CD4-positive, alpha-beta T cell treated with Interleukin-6 at 100 ng/mL for 8 hours (primary cell): ENCODE measurements around the gene GPC4.
"Not testable (repeated sequence)": the region's sequence is repeated elsewhere in the genome, so short reads cannot be mapped to it uniquely, and the experiment has no call there.

Experiments
- DNase-seq: peaks from one replicate; pipeline ENCODE4 v3.0.0-alpha.2; 2020; ENCODE audit warnings: mixed read lengths, low spot score

Gene GPC4

GRCh38 chrX:133305348-133305747 lies 109.9 kb downstream of the GPC4 start:
- DNase-seq: no peak

DNA sequence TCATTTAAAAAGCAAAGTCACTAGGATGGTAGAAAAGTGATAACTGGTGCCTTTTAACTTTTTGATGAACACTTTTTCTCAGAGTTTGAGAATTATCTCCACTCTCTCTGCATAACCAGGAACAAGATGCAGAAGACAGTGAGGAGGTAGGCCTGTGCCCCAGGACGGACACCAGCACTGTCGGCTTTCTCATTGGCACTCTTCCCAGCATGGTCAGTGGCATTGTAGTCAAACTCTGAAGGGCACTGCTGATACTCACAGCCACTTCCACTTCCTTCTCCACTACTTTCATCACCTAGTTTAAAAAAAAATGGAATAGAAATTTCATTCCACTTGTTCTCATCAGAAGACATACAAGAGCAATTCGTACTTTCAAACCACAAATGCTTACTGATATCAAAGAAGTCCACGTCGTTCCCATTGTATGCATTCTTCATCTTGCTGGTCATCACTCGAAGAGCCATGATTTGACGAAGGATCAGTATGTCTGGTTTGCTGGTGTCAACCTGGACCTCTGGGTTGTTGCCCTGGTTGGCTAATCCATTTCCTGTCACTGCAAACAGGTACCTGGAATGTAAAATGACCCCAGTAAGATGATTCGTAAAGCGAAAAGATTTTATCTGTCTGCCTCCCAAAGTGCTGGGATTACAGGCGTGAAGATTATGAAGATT lies 112.4 kb downstream of the GPC4 start:
- no peak for DNase-seq

- no peak for DNase-seq
These were observed 114.7 kb downstream of the GPC4 start for GRCh38 chrX:133300591-133300990.

DNA sequence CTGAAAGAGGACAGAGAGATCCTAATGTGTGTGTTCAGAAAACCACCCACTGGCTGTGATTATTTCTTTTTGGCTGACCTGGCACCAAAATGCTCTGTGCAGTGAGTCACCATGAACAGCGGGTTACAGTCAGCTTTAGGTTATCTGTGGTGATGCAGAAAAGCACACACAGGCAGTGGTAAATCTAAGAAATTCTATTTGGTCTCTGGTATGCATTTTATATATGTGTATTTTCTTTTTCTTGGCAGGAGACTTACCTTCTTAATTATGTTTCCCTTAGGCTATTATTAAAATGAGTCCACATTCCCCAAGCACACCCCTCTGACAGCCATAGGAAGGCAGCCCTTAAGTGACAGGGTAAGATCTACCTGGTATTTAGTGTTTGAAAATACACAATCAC lies 118.0 kb downstream of the GPC4 start:
- no peak for DNase-seq

GRCh38 chrX:133294126-133294525 lies 121.2 kb downstream of the GPC4 start:
- no peak for DNase-seq

DNA sequence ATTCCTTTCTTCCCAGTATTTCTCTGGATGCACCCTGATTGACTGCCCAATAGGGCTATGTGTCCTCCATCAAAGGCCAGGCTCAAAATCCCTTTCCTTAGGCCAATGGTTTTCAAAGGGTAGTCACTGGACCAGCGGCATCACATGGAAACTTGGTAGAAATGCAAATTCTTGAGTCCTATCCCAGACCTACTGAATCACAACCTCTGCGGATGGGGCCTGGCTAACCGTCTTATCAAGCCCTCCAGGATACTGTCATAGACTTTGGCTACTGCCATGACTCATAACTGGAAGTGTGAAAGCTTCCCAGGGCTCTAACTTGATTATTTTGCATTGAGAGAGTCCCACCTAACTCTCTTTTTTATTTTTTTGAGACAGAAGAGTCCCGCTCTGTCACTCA lies 125.2 kb downstream of the GPC4 start:
- DNase-seq: no peak

DNA sequence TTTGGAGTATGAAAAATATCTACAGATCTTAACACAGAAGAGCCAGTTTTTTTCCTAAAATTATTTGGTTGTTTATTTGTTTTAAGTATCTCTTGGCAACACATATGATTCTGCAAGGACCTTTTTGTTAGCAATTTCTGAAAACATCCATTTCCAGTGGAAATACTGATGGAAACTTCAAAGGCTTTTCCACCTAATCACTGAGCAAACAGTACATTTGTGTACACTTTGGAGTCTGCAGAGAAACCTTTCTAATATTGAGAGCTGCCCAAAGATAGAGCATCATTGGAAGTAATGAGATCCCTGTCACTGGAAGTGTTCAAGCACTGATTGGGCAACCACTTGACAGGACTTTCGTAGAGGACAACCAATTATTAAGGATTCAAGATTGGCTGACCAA lies 127.4 kb downstream of the GPC4 start:
- DNase-seq: no peak

- DNase-seq: no peak
These were observed 129.9 kb downstream of the GPC4 start for GRCh38 chrX:133285341-133285740.

- not testable (repeated sequence) for DNase-seq
These were observed 136.1 kb downstream of the GPC4 start for GRCh38 chrX:133279112-133279730.

- DNase-seq: no peak
These were observed 142.1 kb downstream of the GPC4 start for GRCh38 chrX:133273180-133273579.

GRCh38 chrX:133269168-133269567 lies 146.1 kb downstream of the GPC4 start:
- DNase-seq: no peak

DNA sequence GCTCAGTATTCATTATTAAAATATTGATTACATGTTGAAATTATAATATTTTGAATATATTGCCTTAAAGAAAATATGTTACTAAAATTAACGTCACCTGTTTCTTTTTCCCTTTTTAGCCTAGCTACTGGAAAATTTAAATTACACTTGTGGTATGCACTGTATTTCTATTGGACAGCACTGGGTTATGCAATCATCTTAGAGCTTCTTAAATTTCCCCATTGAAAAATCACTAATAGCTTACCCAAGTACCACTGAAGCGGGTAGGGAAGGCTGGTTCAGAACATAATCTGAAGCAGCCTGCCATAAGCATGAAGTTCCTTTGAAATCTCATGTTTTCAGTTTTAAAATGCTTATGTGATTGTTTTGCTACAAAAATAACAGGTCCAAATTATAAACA lies 147.7 kb downstream of the GPC4 start:
- DNase-seq: no peak

GRCh38 chrX:133265331-133265730 lies 150.0 kb downstream of the GPC4 start:
- no peak for DNase-seq

- no peak for DNase-seq
These were observed 156.8 kb downstream of the GPC4 start for GRCh38 chrX:133258481-133258880.

- DNase-seq: no peak
These were observed 160.6 kb downstream of the GPC4 start for GRCh38 chrX:133254666-133255065.

DNA sequence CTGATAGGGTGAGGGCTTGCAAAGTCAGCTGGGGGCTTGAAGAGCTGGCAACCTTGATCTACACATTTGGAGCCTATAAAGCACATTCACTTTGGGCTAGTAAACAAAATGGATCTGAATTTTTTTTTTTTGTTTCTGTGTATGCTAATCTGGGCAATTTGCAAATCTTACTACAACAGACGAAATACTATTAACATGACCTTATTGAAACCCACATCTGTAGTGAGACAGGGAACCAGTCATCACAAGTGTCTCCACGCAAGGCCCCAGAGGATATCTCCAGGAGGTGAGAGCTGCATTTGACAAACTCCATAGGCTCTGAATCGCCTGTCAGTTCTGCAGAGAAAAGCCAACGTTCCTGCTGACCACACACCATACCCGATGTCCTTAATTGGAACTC lies 164.1 kb downstream of the GPC4 start:
- DNase-seq: no peak

- no peak for DNase-seq
These were observed 164.8 kb downstream of the GPC4 start for GRCh38 chrX:133250184-133251100.
